ENCODE measurements around the gene FLACC1.
A peak's percentile ranks its signal among the peaks of the same experiment; 100 is the strongest.
"Not testable (repeated sequence)": the region's sequence is repeated elsewhere in the genome, so short reads cannot be mapped to it uniquely, and the experiment has no call there.

Gene FLACC1

GRCh38 chr2:201357221-201357620, at the start of gene FLACC1:
TSS of gene FLACC1 (minus strand) at chr2:201357345. CDS start at chr2:201351404, 5,941 bp downstream.
- DNase-seq, result peak; percentile 20 to 57

GRCh38 chr2:201406077-201406662, 49.0 kb upstream of the FLACC1 start:
- DNase-seq, result peak in 1 of 2 experiments; percentile 20

- no peak for DNase-seq
Observed at GRCh38 chr2:201404699-201405280, 47.6 kb upstream of the FLACC1 start.

- no peak for DNase-seq
Observed at GRCh38 chr2:201403880-201404279, 46.7 kb upstream of the FLACC1 start.

GRCh38 chr2:201402651-201403562, 45.8 kb upstream of the FLACC1 start:
- DNase-seq, result no peak

GRCh38 chr2:201401815-201402214, 44.7 kb upstream of the FLACC1 start:
- no peak for DNase-seq

- DNase-seq, result no peak
Observed at GRCh38 chr2:201396595-201396994, 39.5 kb upstream of the FLACC1 start.

GRCh38 chr2:201383136-201383535, 26.0 kb upstream of the FLACC1 start:
- DNase-seq, result no peak

- no peak for DNase-seq
Observed at GRCh38 chr2:201378496-201379397, 21.6 kb upstream of the FLACC1 start.

- no peak for DNase-seq
Observed at GRCh38 chr2:201377218-201377617, 20.1 kb upstream of the FLACC1 start.

- DNase-seq, result no peak
Observed at GRCh38 chr2:201369775-201370174, 12.6 kb upstream of the FLACC1 start.

- not testable (repeated sequence) for DNase-seq
Observed at GRCh38 chr2:201369318-201369717, 12.2 kb upstream of the FLACC1 start.

- DNase-seq, result no peak
Observed at GRCh38 chr2:201366146-201366545, 9.0 kb upstream of the FLACC1 start.

GRCh38 chr2:201363857-201364560, 6.9 kb upstream of the FLACC1 start:
- DNase-seq, result peak in 1 of 2 experiments; percentile 58

GRCh38 chr2:201362396-201362795, 5.3 kb upstream of the FLACC1 start:
- DNase-seq, result no peak

GRCh38 chr2:201361078-201361733, 4.1 kb upstream of the FLACC1 start:
- no peak for DNase-seq

- DNase-seq, result no peak
Observed at GRCh38 chr2:201360256-201360655, 3.1 kb upstream of the FLACC1 start.

GRCh38 chr2:201358684-201359083, 1.5 kb upstream of the FLACC1 start:
- DNase-seq, result peak; percentile 62 to 86

GRCh38 chr2:201353116-201353515, 4.0 kb downstream of the FLACC1 start:
- DNase-seq, result no peak

GRCh38 chr2:201350879-201351278, 6.3 kb downstream of the FLACC1 start:
- DNase-seq, result no peak

GRCh38 chr2:201349601-201350000, 7.5 kb downstream of the FLACC1 start:
- no peak for DNase-seq

GRCh38 chr2:201348758-201349157, 8.4 kb downstream of the FLACC1 start:
- no peak for DNase-seq
